Measurements from ENCODE around the gene TMSB4X. TPM values are rescaled to one million over a fixed set of nuclear protein-coding genes. Genes with fewer than 3 reads are reported as not detected.
A peak's percentile ranks its signal among the peaks of the same experiment; 100 is the strongest.

TMSB4X gene
- total and polyA plus RNA-seq, 2 donors (not counting 3 experiments of a cell fraction or from before 2014, with no cell fraction given): 4,136 to 6,858 TPM

DNA sequence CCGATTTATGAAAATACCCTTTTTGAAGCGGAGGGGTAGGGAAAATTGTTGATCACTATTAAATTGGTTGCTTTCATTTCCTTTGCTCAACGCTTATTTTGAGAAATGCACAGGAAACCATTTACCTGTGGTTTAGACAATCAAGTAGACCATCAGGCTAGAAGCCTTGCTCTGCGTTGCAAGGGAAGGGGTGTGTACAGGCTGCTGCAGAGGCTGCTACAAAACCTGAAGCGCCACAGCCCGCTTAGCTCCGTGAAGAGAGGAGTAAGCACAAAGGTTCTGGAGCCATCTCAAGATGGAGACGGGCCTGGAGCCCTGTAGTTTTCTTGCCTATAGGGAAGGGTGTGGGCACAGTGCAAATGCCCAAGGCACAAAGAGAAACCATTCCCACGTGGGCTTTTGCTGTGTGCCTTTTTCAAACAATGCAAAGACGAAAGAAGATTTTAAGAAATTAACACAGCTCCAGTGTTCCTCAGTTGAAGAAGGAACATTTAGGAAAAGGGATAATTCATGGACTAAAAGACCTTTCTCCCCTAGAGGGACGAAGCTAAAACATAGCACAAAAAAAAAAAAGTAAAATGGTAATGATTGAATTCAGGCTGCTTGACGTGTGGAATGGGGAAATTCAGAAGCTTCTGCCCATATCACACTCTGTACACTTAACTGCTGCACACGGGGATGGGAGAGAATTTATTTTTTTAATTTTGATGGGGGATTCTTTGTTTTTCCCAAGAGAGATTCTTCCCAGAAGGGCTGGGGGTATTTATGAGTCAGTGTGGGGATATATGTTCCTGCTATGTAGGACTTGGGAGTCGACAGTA is 3.5 kb downstream of the TMSB4X start:
- H3K4me2 ChIP-seq (ENCODE audit: insufficient read depth, low read length): peak overlapping the region; percentile 96
- CTCF ChIA-PET: interaction anchor here (0.7 to 4.2 kb wide), 11 partner anchors 32 to 668 kb away, joined by 3 to 64 read pairs (median 4); no protein-coding TSS in a partner anchor

More for the DNA sequence above, 3.5 kb downstream of the TMSB4X start:
- BruUV-seq (replicated peaks): no TSS peak
- Histone ChIP-seq H4K20me1 (replicated peaks; ENCODE audit: control insufficient read depth, extremely low read depth, insufficient read depth, low read length) (no peaks in the 10 kb centered on the region), H3K4me3 (replicated peaks in 1 of 3; ENCODE audit: insufficient read depth in 1 of 3, low read depth in 1 of 3, low read length in 3 of 3) (peak overlapping the region in 2 of 3 experiments; percentile 8 to 96), H3K27me3 (ENCODE audit: control insufficient read depth in 2 of 2, insufficient read depth in 2 of 2, low read length in 2 of 2) (no peaks in the 10 kb centered on the region), H3K4me1 (ENCODE audit: control insufficient read depth, extremely low read depth, insufficient read depth, low read length) (peaks cover 18% of the 10 kb centered on the region), H3K79me2 (ENCODE audit: control insufficient read depth, insufficient read depth, low read length) (peaks cover 31% of the 10 kb centered on the region), H2AFZ (ENCODE audit: low read depth, low read length) (no peak overlapping the region), H3K9ac (replicated peaks; ENCODE audit: extremely low read depth, insufficient read depth, low read length) (peak overlapping the region; percentile 100), H3K9me3 (replicated peaks; ENCODE audit: control insufficient read depth, insufficient read depth, low read length) (no peaks in the 10 kb centered on the region), H3K27ac (ENCODE audit: insufficient read depth, low read depth, low read length) (peak overlapping the region; percentile 88), H3K9me1 (replicated peaks; ENCODE audit: control insufficient read depth, extremely low read depth, insufficient read depth, low read length) (no peaks in the 10 kb centered on the region), H3K36me3 (ENCODE audit: control insufficient read depth in 2 of 2, extremely low read depth in 1 of 2, insufficient read depth in 2 of 2, low read length in 2 of 2) (peaks cover 0 to 2% of the 10 kb centered on the region in 2 experiments)
- intact Hi-C loops (cut with micrococcal nuclease): loop anchor here (1.0 to 2.0 kb wide), 15 partner anchors 32 to 510 kb away; no protein-coding TSS in a partner anchor
- DNase-seq (ENCODE audit: low read depth, low spot score): peak; percentile 82
- POLR2A ChIA-PET: interaction anchor here (0.6 to 3.2 kb wide), 25 partner anchors 8 to 510 kb away, joined by 3 to 23 read pairs (median 6); no protein-coding TSS in a partner anchor
- peak; percentile 73 for FAIRE-seq
- dilution Hi-C loops (cut with MboI; ENCODE audit: extremely low pct_ligation_motif_present, low sequenced_read_pairs): no loop called here
- TF ChIP-seq EZH2 (IDR thresholded peaks at IDR 0.05; ENCODE audit: borderline replicate concordance, low read depth, low read length, severe bottlenecking) (no peak), POLR2A (IDR thresholded peaks at IDR 0.05; ENCODE audit: low read depth, low read length) (peak; percentile 34), MYC (IDR thresholded peaks at IDR 0.05; ENCODE audit: low read depth, low read length) (no peak), JUN (IDR thresholded peaks at IDR 0.05; ENCODE audit: borderline replicate concordance, insufficient read depth, insufficient read length, low read depth) (no peak), POLR2AphosphoS5 (IDR thresholded peaks at IDR 0.05; ENCODE audit: insufficient read depth, low read depth, low read length) (peak; percentile 72), FOS (IDR thresholded peaks at IDR 0.05; ENCODE audit: borderline replicate concordance, insufficient read depth, low read length) (no peak), GATA2 (IDR thresholded peaks at IDR 0.05; ENCODE audit: insufficient read depth, insufficient read length, low read depth, low read length) (peak; percentile 24)
- TF ChIP-seq, protein P1, sequence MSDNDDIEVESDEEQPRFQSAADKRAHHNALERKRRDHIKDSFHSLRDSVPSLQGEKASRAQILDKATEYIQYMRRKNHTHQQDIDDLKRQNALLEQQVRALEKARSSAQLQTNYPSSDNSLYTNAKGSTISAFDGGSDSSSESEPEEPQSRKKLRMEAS (IDR thresholded peaks at IDR 0.05; ENCODE audit: insufficient read depth, insufficient read length): no peak

Measured in endothelial cell of umbilical vein (primary cell).